GM18502 (cell line): Measurements from ENCODE around the gene ATP13A2.

Experiments
- ATAC-seq: cut with Tn5 transposase; IDR thresholded peaks from one replicate; pipeline ENCODE4 v1.9.1; 2021; ENCODE audit warnings: mild to moderate bottlenecking; ENCODE audit not compliant: unreplicated experiment, poor library complexity

The ATP13A2 gene

GRCh38 chr1:17005365-17005740 lies 6.4 kb downstream of the ATP13A2 start:
- no peak for ATAC-seq

GRCh38 chr1:17004466-17005364 lies 7.0 kb downstream of the ATP13A2 start:
- no peak for ATAC-seq

DNA sequence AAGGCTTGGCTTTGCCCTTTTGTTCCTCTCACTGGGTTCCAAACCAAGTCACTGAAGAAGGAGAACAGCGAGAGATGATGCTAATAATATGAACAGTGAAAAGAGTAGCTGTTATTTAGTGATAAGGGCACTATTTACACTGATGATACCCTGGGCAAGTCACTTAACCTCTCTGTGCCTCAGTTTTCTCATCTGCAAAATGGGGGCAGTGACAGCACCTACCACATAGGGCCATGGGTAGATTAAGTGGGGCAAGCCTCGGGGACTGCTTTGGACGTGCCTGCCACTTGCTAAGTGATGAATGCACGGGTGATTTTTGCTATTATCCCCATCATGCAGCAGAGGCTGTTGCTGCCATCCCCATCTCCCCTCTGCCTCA lies 9.2 kb downstream of the ATP13A2 start:
- no peak for ATAC-seq

- no peak for ATAC-seq
Measured at GRCh38 chr1:17001760-17002523, 9.8 kb downstream of the ATP13A2 start.

DNA sequence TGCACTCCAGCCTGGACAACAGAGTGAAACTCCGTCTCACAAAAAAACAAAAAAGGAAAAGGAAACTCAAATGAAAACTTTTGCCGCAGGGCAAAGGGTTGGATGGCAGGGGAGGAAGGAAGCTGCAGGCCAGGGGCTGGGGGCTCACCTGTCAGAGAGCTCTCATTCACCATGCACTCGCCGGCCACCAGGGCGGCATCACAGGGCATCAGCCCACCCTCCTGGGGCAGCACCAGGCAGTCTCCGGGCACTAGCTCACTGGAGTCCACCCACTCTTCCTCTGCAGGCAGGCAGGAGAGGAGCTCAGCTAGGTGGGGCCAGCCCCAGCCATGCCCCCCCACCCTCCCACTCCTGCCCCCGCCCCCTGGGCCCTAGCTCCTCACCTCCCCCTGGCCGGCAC lies 11.9 kb downstream of the ATP13A2 start:
- ATAC-seq: no peak

DNA sequence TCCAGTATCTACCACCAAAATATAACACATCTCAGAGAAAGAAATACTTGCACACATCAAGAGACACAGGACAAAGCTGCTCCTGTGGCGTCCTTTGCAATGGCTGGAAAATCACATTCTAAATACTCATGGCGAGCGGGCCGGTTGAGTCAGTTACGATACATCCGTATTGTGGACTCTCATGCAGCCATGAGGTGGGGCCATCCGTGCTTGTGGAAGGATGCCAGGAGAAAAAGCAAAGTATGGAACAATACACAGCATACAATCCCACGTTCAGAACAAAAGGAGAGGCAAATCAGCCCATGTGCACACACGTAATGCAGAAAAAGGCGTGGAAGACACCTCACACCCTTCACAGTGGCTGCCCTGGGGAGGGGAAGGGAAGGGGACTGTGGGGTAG lies 13.1 kb downstream of the ATP13A2 start:
- ATAC-seq: no peak

DNA sequence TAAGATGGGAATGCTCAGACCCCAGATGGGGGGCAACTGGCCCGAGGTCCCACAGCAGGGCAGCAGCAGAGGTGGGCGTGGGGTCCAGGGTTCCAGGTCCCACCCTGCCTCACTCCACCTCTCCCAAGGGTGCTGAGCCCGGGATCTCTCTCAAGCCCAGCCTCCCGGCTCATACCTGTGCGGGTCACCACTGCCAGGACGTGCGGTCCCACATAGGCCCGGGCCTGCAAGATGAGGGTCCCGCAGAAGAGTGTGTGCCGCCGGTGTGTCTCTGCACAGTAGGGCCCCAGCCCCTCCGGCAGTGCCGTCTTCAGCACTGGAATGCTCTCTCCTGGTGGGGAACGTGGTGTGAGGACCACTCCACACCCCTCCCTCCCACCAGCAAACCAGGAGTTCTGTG lies 14.9 kb downstream of the ATP13A2 start:
- ATAC-seq: no peak

DNA sequence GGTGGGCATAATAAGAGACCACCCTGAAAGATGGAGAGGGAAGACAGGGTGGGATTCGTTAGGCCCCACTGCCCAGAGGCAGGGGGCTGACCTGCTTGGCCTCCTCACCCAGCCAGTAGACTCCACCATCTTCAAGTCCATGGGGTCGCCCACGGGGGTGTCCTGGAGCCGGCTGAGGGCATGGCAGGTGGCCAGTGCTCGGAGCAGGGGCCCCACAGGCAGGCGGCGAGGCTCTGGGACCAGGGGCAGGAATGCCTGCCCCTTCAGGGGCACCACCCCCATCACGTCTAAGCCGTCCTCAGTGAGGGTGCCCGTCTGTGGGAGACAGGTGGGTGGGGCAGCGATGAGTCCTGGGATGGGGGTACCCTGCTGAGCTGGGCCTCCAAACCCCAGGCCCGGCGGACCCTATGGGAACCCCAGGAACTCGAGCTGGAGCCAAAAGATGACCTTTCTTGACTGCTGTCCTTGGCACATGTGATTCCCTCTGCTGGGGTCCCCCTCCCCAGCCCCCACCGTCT lies 18.1 kb downstream of the ATP13A2 start:
- no peak for ATAC-seq

DNA sequence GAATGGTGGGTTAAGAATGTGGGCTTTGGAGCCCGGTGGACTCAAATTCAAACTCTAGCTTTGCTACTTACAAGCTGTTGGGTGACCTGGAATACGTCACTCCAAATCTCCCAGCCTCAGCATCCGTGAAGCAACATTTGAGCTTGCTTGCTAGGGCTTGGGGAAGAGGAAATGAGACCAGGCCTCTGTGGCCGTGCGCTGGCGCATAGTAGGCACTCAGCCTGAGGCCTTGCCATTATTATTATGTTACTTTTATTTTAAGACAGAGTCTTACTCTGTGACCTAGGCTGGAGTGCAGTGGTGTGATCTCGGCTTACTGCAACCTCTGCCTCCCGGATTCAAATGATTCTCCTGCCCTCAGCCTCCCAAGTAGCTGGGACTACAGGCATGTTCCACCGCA lies 19.1 kb downstream of the ATP13A2 start:
- no peak for ATAC-seq

GRCh38 chr1:16992102-16992501 lies 19.6 kb downstream of the ATP13A2 start:
- no peak for ATAC-seq

DNA sequence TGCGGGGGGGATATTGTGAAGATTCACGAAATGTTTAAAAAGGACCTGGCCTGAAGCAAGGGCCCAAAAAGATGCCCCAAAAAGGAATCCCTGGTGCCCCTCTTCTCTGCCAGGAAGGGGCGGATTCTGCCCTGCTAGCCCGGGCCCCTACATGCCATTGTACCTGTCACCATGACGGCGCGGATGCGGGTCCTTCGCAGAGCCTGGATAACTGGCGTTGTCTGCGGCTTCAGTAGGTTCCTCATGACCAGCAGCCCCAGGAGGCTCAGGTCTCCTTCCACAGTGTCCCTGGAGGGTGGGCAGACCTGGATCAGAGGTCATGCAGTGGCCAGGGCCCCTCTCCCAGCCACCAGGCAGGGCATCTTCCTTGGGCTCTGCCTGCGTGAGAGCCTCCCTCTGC lies 20.2 kb downstream of the ATP13A2 start:
- no peak for ATAC-seq

GRCh38 chr1:16989676-16990391 lies 21.9 kb downstream of the ATP13A2 start:
- ATAC-seq: no peak

- no peak for ATAC-seq
Measured at GRCh38 chr1:16988210-16988609, 23.5 kb downstream of the ATP13A2 start.

- ATAC-seq: no peak
Measured at GRCh38 chr1:16986962-16987361, 24.8 kb downstream of the ATP13A2 start.

DNA sequence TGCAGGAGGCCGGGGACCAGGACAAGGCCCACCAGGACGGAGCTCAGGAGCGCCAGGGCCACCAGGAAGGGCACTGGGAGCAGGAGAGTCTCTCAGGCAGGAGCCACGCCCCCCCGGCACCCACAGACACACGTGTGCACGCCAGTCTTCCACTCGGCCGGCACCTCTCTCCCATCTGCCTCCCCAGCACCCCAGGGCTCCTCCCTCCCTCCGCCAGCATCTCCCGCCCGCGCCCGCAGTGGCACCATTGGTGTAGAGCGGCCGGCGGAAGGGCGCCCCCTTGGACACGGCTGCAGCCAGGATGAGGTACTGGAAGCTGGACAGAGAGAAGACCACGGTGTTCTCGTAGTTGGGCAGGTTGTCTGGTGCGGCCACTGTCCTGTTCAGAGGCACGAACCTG lies 25.2 kb downstream of the ATP13A2 start:
- no peak for ATAC-seq

DNA sequence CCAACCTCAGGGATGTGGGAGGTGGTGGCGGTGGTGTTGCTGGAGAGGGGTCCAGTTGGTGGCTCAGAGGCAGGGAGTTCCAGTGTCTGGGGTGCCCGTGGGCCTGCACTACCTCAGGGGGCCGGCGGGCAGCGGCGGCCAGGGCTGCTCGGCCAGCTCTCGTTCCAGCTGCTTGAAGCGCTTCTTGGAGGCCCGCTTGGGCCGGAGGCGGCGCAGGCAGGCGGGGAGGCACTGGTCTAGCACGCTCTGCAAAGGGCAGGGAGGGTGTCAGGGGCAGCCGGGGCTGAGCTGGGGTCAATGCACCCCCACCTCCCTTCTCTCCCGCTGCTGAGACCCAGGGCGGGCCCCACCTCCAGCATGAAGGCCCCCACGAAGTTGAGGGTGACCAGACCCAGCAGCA lies 25.6 kb downstream of the ATP13A2 start:
- ATAC-seq: no peak

DNA sequence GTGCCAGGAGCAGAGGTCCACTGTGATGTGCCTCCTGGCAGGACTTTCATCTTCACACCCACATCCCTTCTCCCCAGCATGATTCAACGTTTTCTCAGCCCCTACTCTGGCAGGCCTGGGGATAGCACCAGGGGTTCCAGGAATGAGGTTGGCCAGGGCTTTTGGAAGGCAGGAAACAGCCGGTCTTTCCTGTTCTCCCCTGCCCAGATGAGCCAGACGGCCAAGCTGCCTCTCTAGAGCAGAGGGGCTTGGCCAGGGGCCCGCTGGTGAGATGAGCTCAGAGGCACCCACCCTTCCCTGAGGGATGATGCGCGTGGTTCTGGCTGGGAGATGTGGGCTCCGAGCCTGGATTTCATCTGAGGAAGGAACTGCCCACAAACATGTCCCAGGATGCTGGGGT lies 27.0 kb downstream of the ATP13A2 start:
- ATAC-seq: no peak

- no peak for ATAC-seq
Measured at GRCh38 chr1:16983649-16984048, 28.1 kb downstream of the ATP13A2 start.

DNA sequence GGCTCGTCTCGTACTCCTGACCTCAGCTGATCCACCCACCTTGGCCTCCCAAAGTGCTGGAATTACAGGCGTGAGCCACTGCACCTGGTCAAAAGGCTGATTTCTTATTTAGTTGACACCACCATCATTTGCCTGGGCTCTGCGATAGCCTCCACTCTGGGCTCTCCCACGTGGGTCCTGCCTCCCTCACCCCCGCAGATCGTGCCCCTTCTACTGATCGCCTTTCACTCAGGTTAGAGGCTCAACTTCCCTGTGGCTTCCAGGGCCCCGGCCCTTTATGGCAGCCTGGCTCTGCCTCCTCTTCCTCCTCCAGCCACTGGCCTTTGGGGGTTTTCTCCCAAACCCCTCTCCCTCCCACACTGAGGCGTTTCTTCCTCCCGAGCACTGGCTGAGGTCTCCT lies 28.8 kb downstream of the ATP13A2 start:
- ATAC-seq: no peak

GRCh38 chr1:16981269-16981849 lies 30.4 kb downstream of the ATP13A2 start:
- ATAC-seq: no peak
